Activated naive CD8-positive, alpha-beta T cell treated with anti-CD3 and anti-CD28 coated beads, Interleukin-2, amount 50 U/mL, for 24 hours (primary cell): ENCODE results near the gene ENTPD6.
A peak's percentile ranks its signal among the peaks of the same experiment; 100 is the strongest.

Experiments
- ATAC-seq: fragments of 150-1000 bp; cut with Tn5 transposase; one replicate; pipeline ENCODE4 v1.10.0; 2021
- DNase-seq: peaks from one replicate; pipeline ENCODE4 v3.0.0; 2021
- H3K27ac Mint-ChIP-seq: one replicate; pipeline ENCODE4 v1.8.0; 2021; ENCODE audit warnings: mild to moderate bottlenecking, mixed read lengths
- H3K27me3 Mint-ChIP-seq: one replicate; pipeline ENCODE4 v1.8.0; 2021; ENCODE audit warnings: mixed read lengths
- H3K36me3 Mint-ChIP-seq: one replicate; pipeline ENCODE4 v1.8.0; 2021; ENCODE audit warnings: low read depth, mixed read lengths
- H3K4me1 Mint-ChIP-seq: one replicate; pipeline ENCODE4 v1.8.0; 2021; ENCODE audit warnings: mixed read lengths
- H3K4me3 Mint-ChIP-seq: one replicate; pipeline ENCODE4 v1.8.0; 2021; ENCODE audit warnings: mild to moderate bottlenecking, moderate library complexity, mixed read lengths
- H3K9me3 Mint-ChIP-seq: one replicate; pipeline ENCODE4 v1.8.0; 2021; ENCODE audit warnings: mixed read lengths

ENTPD6 gene

DNA sequence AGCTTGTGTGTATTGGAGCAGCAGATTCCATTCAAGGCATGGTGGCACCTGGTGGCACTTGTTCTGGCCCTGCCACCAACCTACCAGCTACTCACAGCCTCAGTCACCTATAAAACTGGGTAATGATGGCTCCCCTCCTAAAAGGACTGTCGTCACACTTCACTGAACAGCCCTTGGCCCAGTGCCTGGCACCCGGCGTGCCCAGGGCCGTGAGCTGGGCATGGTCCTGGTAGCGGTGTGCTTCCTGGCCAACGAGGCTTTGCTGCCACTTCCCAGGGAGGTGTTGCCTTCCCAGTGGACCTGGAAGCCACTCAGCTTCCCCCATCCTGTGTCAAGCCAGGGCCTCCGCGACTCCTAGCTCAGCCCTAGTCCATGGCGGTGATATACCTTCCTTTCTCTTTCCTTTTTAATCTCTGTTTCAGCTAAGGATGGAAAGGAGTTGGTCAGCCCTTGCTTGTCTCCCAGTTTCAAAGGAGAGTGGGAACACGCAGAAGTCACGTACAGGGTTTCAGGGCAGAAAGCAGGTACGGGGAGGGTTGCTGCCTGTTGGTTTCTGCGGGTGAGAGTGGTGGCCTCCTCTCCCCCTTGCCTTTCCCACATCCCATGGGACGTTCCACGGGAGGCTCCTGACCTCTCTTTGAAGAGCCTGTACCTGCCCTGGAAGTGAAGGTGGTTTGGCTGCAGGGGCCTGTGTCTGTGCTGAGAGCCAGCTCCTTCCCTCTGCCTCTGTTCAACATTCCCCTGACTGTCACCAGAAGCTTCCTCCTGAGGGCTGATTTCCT, 25.5 kb downstream of the ENTPD6 start:
- no peak overlapping the region for H3K27ac Mint-ChIP-seq
- DNase-seq (no peak), ATAC-seq (no peak)
- H3K4me1 Mint-ChIP-seq: peaks cover 20% of the 10 kb centered on the region
- H3K36me3 Mint-ChIP-seq: peaks cover 5% of the 10 kb centered on the region
- H3K4me3 Mint-ChIP-seq: no peak overlapping the region
- H3K9me3 Mint-ChIP-seq: no peaks in the 10 kb centered on the region
- no peaks in the 10 kb centered on the region for H3K27me3 Mint-ChIP-seq

DNA sequence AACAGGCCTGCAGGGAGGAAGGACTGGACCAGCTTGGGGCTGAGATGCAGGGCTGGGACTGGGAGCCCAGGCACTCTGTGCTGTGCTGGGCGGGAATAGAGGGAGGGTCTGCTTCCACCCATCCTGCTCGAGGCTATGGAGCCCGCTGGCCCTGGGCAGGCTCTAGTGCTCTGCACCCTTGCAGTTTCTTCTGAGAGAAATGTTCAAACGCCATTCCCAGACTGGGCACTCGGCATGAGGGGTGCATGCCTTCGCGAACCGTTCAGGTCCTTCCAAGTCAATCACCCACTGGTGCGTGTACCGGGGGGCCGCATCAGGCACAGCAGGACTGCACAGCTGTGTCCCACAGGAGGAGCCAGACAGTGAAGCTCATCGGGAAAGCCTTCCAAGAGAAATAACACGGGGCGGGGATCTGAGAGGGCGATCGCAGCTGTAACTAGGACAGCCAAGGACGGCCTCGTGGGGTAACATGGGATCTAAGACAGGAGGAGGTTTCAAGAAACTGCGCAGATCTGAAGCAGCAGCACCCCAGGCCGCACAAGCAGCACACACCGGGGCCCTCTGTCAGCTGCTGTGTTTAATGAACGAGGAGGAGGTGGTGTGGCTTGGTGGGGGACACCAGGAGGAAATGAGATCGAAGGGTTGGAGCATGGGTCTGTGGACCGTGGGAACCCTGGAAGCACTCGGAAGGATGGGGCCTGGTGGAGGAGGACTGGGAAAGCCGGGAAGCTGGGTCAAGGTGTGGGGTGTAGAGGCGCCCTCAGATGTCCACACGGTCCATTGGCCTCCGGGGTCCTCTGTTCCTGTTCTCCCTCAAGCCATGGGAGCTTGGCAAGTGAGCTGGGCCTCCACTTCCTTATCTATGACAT, 26.3 kb downstream of the ENTPD6 start:
- Mint-ChIP-seq H3K27ac (no peak overlapping the region), H3K36me3 (peaks cover 5% of the 10 kb centered on the region), H3K27me3 (no peaks in the 10 kb centered on the region), H3K9me3 (no peaks in the 10 kb centered on the region), H3K4me3 (no peak overlapping the region), H3K4me1 (peaks cover 20% of the 10 kb centered on the region)
- DNase-seq (no peak), ATAC-seq (no peak)

DNA sequence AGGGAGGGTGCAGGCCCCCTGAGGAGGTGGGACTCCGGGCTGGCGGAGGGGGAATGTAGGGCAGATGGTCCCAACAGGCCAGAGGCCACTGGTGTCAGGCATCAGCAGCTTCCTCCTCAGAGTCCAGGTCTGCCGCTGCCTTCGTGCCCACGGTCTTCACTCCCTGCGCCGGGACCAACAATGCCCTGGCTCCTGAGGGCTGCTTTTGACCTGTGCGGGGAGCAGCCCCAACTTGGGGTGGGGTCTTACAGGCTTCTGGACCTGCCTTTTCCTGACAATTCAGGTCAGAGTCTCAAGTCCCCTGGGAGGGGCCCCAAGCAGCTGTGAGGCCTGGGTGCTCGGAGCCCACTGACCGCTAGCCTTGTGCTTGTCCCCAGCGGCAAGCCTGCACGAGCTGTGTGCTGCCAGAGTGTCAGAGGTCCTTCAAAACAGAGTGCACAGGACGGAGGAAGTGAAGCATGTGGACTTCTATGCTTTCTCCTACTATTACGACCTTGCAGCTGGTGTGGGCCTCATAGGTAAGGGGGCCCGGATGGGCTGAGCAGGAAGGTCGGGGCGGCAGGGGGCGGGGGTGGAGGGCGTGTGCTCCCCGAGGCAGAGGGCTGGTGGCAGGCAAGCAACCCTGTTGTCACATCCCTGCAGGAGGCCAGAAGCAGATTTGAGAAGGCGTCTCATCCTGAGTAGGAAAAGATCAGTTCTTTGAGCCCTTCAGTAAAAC, 27.1 kb downstream of the ENTPD6 start:
- Mint-ChIP-seq H3K4me3 (no peak overlapping the region), H3K9me3 (no peaks in the 10 kb centered on the region), H3K36me3 (peaks cover 5% of the 10 kb centered on the region), H3K27me3 (no peaks in the 10 kb centered on the region), H3K27ac (peak overlapping the region; percentile 82), H3K4me1 (peaks cover 20% of the 10 kb centered on the region)
- no peak for ATAC-seq
- no peak for DNase-seq

DNA sequence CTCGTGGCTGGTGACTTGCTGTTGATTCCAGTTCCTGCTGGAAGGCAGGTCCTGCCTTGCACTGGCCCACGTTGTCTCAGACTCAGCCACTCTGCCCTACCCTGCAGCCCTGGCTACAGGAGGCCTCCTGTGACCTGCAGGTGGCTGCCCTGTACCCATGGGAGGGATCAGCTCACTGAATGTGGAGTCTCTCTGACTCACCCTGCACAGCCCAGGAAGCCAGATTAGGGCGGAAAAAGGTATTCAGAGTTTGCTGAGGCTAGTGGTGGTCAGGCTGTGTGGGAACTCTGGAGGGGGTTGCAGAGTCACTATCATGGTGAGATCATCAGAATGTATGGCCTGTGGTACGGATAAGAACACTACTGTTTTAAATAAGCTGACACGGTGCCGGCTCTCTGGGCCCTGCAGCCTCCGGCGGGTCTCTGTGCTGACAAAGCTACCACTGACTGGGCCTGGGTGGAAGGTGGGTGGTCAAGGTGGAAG, 27.7 kb downstream of the ENTPD6 start:
- Mint-ChIP-seq H3K27me3 (no peaks in the 10 kb centered on the region), H3K36me3 (peaks cover 5% of the 10 kb centered on the region), H3K4me3 (no peak overlapping the region), H3K27ac (peak overlapping the region; percentile 82), H3K4me1 (peaks cover 20% of the 10 kb centered on the region), H3K9me3 (no peaks in the 10 kb centered on the region)
- DNase-seq: peak; percentile 64
- ATAC-seq: peak; percentile 98

DNA sequence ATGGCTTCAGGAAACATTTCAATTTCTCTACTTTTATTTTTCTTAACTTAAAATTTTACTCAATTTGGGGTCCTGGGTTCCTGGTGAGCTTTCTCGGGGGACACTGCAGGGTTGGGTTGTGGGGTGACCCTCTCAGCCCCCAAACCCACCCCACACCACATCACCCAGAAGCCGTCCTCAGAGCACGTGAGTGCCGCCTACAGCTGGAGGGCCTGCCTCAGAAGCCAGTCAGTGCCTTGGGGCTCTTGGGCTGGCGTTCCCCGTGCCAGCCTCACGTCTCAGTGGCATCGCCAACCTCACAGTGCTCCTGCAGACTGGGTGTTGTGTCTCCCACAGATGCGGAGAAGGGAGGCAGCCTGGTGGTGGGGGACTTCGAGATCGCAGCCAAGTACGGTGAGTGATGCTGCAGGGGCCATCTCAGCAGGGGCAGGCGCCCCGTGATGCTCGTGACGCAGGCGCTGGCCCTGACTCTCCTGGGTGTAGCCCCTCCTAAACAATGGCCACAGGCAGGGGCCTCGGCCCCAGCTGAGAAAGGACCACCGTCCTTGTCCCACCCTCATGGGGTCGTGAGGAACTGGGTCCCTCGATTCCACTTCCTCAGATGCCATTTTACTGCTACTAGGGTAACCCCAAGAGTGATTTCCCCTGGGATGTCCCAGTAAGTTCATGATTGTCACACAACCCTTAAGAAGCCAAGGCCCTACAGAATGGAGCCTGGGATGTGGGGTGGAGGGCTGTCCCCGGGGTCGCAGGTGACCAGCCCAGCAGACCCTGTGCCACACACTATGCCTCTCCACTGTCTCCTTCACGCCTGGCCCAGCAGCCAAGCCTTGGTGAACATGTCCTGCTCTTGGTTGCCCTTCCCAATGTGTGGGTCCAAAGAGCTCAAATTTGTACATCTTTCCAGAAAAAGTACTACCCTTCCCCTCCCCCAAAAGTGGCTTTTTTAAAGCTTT, 28.5 kb downstream of the ENTPD6 start:
- Mint-ChIP-seq H3K4me1 (peaks cover 20% of the 10 kb centered on the region), H3K36me3 (peaks cover 5% of the 10 kb centered on the region), H3K27ac (peak overlapping the region; percentile 59), H3K9me3 (no peaks in the 10 kb centered on the region), H3K27me3 (no peaks in the 10 kb centered on the region), H3K4me3 (no peak overlapping the region)
- ATAC-seq: no peak
- DNase-seq: no peak

DNA sequence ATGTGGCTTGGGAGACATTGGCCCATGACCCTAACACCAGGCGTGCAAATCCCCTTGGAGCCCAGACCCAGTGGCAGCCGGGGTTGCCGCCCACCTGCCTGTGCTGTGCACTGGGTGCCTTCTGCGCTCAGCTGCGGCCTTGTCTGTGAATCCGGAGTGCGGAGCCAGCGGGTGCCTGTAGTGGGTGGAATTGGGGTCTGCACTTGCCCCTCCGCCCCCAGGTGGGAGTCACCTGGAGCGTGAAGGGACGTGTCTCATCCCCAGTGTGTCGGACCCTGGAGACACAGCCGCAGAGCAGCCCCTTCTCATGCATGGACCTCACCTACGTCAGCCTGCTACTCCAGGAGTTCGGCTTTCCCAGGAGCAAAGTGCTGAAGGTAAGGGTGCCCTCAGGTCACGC, 29.4 kb downstream of the ENTPD6 start:
- peaks cover 3% of the 10 kb centered on the region for H3K36me3 Mint-ChIP-seq
- H3K9me3 Mint-ChIP-seq: no peaks in the 10 kb centered on the region
- peaks cover 20% of the 10 kb centered on the region for H3K4me1 Mint-ChIP-seq
- ATAC-seq: no peak
- H3K27me3 Mint-ChIP-seq: no peaks in the 10 kb centered on the region
- H3K27ac Mint-ChIP-seq: no peak overlapping the region
- DNase-seq: no peak
- no peak overlapping the region for H3K4me3 Mint-ChIP-seq

DNA sequence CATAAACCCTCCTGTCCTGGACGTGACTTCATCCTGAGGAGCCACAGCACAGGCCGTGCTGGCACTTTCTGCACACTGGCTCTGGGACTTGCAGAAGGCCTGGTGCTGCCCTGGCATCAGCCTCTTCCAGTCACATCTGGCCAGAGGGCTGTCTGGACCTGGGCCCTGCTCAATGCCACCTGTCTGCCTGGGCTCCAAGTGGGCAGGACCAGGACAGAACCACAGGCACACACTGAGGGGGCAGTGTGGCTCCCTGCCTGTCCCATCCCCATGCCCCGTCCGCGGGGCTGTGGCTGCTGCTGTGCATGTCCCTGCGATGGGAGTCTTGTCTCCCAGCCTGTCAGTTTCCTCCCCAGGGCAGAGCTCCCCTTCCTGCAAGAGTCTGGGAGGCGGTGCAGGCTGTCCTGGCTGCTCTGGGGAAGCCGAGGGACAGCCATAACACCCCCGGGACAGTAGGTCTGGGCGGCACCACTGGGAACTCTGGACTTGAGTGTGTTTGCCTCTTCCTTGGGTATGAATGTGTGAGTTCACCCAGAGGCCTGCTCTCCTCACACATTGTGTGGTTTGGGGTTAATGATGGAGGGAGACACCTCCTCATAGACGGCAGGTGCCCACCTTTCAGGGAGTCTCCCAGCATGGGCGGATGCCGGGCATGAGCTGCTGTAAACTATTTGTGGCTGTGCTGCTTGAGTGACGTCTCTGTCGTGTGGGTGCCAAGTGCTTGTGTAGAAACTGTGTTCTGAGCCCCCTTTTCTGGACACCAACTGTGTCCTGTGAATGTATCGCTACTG, 30.3 kb downstream of the ENTPD6 start:
- peaks cover 3% of the 10 kb centered on the region for H3K36me3 Mint-ChIP-seq
- H3K4me3 Mint-ChIP-seq: no peak overlapping the region
- DNase-seq (no peak), ATAC-seq (no peak)
- no peak overlapping the region for H3K27ac Mint-ChIP-seq
- no peaks in the 10 kb centered on the region for H3K27me3 Mint-ChIP-seq
- peaks cover 24% of the 10 kb centered on the region for H3K4me1 Mint-ChIP-seq
- H3K9me3 Mint-ChIP-seq: no peaks in the 10 kb centered on the region

DNA sequence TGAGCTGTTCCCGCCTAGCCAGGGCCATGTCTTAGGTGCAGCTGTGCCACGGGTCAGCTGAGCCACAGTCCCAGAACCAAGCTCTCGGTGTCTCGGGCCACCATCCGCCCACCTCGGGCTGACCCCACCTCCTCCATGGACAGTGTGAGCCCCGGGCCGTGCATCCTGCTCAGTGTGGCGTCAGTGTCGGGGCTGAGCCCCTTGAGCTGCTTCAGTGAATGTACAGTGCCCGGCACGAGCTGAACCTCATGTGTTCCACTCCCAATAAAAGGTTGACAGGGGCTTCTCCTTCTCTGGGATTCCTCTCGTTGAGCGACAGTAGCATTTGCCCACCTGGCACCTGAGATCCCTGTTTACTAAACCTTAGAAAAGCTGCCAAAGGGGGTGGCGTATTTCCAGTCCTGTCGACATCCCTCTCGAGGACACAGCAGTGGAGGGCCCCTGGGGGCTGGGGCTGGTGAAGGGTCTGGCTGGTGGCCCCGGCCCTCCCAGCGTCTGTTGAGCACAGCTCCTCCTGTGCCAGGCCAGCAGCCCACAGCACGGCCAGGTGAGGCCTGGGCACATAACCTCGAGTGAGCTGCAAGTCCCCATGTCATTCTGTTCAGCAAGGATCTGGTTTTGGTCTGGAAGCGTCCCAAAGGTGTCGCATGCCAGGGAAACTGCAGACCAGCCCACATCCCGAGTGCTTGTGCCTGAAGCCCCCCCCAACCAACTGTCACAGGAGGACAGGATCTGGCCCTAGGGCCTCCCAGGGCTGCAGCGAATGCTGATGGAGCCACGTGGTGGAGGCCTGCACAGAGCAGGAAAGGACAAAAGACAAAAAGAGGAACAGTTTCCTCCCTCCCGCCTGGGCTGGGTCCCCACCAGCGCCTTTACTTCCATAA, 31.2 kb downstream of the ENTPD6 start:
- H3K9me3 Mint-ChIP-seq: no peaks in the 10 kb centered on the region
- no peak overlapping the region for H3K4me3 Mint-ChIP-seq
- DNase-seq: no peak
- peaks cover 24% of the 10 kb centered on the region for H3K4me1 Mint-ChIP-seq
- H3K27ac Mint-ChIP-seq: no peak overlapping the region
- peaks cover 3% of the 10 kb centered on the region for H3K36me3 Mint-ChIP-seq
- no peak for ATAC-seq
- no peaks in the 10 kb centered on the region for H3K27me3 Mint-ChIP-seq

DNA sequence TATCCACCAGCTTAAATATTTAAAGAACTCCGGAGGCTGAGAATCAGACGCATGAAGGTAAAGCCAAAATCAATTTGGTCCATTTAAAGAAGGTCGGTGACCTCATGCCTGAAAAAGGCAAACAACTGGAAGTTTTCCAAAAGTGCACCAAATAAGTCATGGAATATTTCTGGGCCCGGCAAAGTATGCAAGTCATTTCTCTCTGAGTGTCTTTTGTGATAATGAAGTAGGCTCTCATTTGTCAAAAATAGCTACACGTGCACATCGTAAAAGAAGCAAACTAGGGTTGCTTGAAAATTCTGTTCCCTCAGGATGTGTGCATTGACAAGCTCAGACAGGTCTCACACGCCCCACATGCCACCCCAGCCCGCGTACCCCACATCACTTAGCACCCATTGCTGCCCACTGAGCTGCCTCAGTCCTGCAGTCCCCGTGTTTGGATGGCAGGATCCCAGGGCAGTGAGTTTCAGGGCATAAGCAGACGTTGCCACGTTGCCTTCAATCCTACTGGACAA, 31.9 kb downstream of the ENTPD6 start:
- DNase-seq (no peak), ATAC-seq (no peak)
- H3K9me3 Mint-ChIP-seq: no peaks in the 10 kb centered on the region
- no peaks in the 10 kb centered on the region for H3K27me3 Mint-ChIP-seq
- H3K36me3 Mint-ChIP-seq: peaks cover 3% of the 10 kb centered on the region
- H3K4me3 Mint-ChIP-seq: no peak overlapping the region
- no peak overlapping the region for H3K27ac Mint-ChIP-seq
- peaks cover 24% of the 10 kb centered on the region for H3K4me1 Mint-ChIP-seq

DNA sequence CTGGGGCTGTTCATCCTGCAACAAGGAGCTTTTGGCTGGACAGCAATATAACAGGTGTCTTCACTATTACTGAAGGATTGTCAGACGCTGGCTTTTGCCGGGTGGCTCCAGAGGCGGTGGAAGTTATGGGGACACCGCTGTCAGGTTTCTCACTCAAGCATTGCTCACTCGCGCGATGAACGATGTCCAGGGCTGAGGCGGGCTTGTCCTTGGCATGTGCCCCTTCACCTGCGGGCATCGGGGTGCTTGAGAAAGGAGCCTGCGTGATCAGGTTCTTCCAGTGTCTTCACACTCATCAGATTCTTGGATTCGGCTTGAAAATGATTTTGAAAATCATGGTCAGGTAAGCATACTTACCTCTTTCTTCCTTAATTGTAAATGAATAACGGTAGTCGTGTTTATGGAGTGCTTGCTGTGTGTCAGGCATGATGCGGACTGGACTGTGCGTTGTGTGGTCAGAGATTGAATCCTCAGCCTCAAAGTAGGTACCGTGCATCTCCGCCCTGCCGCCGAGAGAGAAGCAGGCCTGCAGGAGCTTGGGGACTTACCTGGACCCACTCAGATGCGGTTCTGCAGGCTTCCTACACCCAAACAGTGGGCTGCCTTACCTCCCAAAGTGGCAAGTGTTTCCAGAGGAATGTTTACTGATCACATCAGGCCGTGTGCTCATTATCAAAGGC, 34.1 kb downstream of the ENTPD6 start:
- Mint-ChIP-seq H3K27ac (no peak overlapping the region), H3K4me1 (peaks cover 4% of the 10 kb centered on the region), H3K4me3 (no peak overlapping the region), H3K9me3 (no peaks in the 10 kb centered on the region), H3K36me3 (peaks cover 3% of the 10 kb centered on the region), H3K27me3 (peaks cover 5% of the 10 kb centered on the region)
- no peak for ATAC-seq
- no peak for DNase-seq

DNA sequence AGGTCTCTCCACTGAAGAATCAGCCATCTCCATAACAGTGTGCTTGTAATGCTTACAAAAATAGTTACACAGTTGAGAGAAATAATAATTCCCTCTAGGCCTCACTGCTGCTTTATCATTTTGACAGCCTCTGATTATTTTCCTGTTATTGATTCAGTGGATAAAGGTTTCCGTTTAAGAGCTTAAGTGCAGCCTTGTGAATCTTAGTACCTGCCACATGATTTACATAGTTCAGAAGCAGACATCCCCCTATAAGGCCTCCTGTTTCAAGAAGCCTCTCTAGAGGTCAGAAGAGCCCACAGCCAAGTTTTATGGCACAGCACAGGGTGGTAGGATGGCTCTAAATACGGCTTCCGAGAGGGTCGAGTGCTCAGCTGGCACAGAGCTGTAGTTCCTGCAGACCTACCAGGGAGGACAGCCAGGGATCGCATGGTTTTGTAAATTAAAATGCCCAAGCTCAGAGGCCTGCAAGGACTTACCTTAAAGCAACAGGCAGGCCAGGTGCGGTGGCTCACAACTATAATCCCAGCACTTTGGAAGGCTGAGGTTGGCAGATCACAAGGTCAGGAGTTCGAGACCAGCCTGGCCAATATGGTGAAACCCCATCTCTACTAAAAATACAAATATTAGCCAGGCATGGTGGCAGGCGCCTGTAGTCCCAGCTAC, 34.8 kb downstream of the ENTPD6 start:
- H3K4me1 Mint-ChIP-seq: peaks cover 4% of the 10 kb centered on the region
- H3K27me3 Mint-ChIP-seq: peaks cover 5% of the 10 kb centered on the region
- no peak for DNase-seq
- no peak overlapping the region for H3K4me3 Mint-ChIP-seq
- H3K9me3 Mint-ChIP-seq: no peaks in the 10 kb centered on the region
- H3K36me3 Mint-ChIP-seq: peaks cover 3% of the 10 kb centered on the region
- ATAC-seq: peak; percentile 45
- peak overlapping the region; percentile 19 for H3K27ac Mint-ChIP-seq
